ENCODE measurements around the gene TMEM94.

The TMEM94 gene

DNA sequence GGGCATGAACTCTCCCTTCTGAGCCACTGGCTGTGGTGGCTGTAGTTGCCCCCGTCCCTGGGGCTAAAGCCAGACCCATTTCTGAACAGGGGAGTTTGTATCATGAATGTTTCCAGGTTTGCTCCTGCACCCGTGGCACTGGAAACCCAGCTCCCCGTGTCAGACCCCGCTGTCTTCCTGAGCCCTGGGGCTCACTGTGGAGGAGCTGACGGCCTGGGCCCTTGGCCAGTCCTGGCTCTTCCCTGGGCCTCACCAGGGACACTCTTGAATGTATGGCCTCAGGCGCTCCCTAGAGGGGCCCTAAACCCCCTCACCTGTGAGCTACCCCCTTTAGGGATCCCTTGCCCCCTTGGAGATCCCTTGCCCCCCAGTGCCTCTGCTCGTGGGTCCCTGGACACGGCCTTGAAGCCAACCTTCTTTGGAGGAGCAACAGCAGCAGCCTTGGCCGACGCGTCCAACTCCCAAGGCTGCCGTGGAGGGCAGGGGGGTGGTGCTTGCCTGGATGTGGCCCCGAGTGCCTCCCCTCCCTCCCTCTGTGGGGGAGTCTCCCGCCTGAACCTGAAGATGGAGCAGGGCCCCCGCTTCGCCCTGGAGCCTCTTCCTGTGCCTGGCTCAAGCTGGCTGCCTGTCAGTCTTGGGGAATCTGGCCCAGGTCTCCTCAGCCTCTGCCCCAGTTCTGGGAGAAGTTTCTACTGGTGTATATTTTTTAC, 43.0 kb downstream of the TMEM94 start:
- H3K36me3 ChIP-seq (replicated peaks; ENCODE audit: insufficient read depth, low read length): no peaks in the 10 kb centered on the region
- TF ChIP-seq EZH2phosphoT487 (IDR thresholded peaks at IDR 0.05; ENCODE audit: low read length): no peak
- no peak for TF ChIP-seq EZH2 (optimal IDR thresholded peaks at IDR 0.05; ENCODE audit: low read depth, low read length)
- TF ChIP-seq, protein P1, sequence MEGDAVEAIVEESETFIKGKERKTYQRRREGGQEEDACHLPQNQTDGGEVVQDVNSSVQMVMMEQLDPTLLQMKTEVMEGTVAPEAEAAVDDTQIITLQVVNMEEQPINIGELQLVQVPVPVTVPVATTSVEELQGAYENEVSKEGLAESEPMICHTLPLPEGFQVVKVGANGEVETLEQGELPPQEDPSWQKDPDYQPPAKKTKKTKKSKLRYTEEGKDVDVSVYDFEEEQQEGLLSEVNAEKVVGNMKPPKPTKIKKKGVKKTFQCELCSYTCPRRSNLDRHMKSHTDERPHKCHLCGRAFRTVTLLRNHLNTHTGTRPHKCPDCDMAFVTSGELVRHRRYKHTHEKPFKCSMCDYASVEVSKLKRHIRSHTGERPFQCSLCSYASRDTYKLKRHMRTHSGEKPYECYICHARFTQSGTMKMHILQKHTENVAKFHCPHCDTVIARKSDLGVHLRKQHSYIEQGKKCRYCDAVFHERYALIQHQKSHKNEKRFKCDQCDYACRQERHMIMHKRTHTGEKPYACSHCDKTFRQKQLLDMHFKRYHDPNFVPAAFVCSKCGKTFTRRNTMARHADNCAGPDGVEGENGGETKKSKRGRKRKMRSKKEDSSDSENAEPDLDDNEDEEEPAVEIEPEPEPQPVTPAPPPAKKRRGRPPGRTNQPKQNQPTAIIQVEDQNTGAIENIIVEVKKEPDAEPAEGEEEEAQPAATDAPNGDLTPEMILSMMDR (IDR thresholded peaks at IDR 0.05; ENCODE audit: low read length): no peak
- no peaks in the 10 kb centered on the region for H3K79me2 ChIP-seq (ENCODE audit: low read length)
- no peak overlapping the region for H3K9ac ChIP-seq (ENCODE audit: low read length)
- H3K27ac ChIP-seq (ENCODE audit: low read length): no peak overlapping the region
- no peak overlapping the region for H3K4me2 ChIP-seq (ENCODE audit: low read depth, low read length)
- H3K9me3 ChIP-seq (replicated peaks; ENCODE audit: insufficient read depth, low read length): no peaks in the 10 kb centered on the region
- H2AFZ ChIP-seq (ENCODE audit: low read length): no peak overlapping the region
- no peaks in the 10 kb centered on the region for H4K20me1 ChIP-seq (ENCODE audit: insufficient read depth, low read length)
- H3F3A ChIP-seq (ENCODE audit: insufficient read depth, low read length): no peaks in the 10 kb centered on the region
- DNase-seq: no peak
- H3K27me3 ChIP-seq (replicated peaks; ENCODE audit: insufficient read depth, low read length): no peaks in the 10 kb centered on the region
- no peaks in the 10 kb centered on the region for H3K9me2 ChIP-seq (replicated peaks; ENCODE audit: insufficient read depth, low read length)
- no peaks in the 10 kb centered on the region for H3K4me1 ChIP-seq (ENCODE audit: low read length)
- no peak overlapping the region for H3K4me3 ChIP-seq (ENCODE audit: low read length)

- H3K4me3 ChIP-seq (ENCODE audit: low read length): no peak overlapping the region
- DNase-seq: no peak
- H3K4me1 ChIP-seq (ENCODE audit: low read length): no peaks in the 10 kb centered on the region
- H3K27me3 ChIP-seq (replicated peaks; ENCODE audit: insufficient read depth, low read length): no peaks in the 10 kb centered on the region
- no peak overlapping the region for H3K9ac ChIP-seq (ENCODE audit: low read length)
- H3K4me2 ChIP-seq (ENCODE audit: low read depth, low read length): no peak overlapping the region
- no peaks in the 10 kb centered on the region for H3K9me3 ChIP-seq (replicated peaks; ENCODE audit: insufficient read depth, low read length)
- H4K20me1 ChIP-seq (ENCODE audit: insufficient read depth, low read length): no peaks in the 10 kb centered on the region
- no peaks in the 10 kb centered on the region for H3K36me3 ChIP-seq (replicated peaks; ENCODE audit: insufficient read depth, low read length)
- H3K9me2 ChIP-seq (replicated peaks; ENCODE audit: insufficient read depth, low read length): no peaks in the 10 kb centered on the region
- H3K27ac ChIP-seq (ENCODE audit: low read length): no peak overlapping the region
- H2AFZ ChIP-seq (ENCODE audit: low read length): no peak overlapping the region
- no peaks in the 10 kb centered on the region for H3F3A ChIP-seq (ENCODE audit: insufficient read depth, low read length)
- no peaks in the 10 kb centered on the region for H3K79me2 ChIP-seq (ENCODE audit: low read length)
- TF ChIP-seq EZH2phosphoT487 (IDR thresholded peaks at IDR 0.05; ENCODE audit: low read length) (no peak), EZH2 (optimal IDR thresholded peaks at IDR 0.05; ENCODE audit: low read depth, low read length) (no peak)
- TF ChIP-seq, protein P1 (IDR thresholded peaks at IDR 0.05; ENCODE audit: low read length): no peak
Measured at GRCh38 chr17:75500419-75501216, 44.2 kb downstream of the TMEM94 start.

GRCh38 chr17:75501378-75502071, 45.1 kb downstream of the TMEM94 start:
- no peaks in the 10 kb centered on the region for H3K9me2 ChIP-seq (replicated peaks; ENCODE audit: insufficient read depth, low read length)
- H3K36me3 ChIP-seq (replicated peaks; ENCODE audit: insufficient read depth, low read length): no peaks in the 10 kb centered on the region
- H3F3A ChIP-seq (ENCODE audit: insufficient read depth, low read length): no peaks in the 10 kb centered on the region
- TF ChIP-seq, protein P1 (IDR thresholded peaks at IDR 0.05; ENCODE audit: low read length): no peak
- TF ChIP-seq EZH2 (optimal IDR thresholded peaks at IDR 0.05; ENCODE audit: low read depth, low read length) (no peak), EZH2phosphoT487 (IDR thresholded peaks at IDR 0.05; ENCODE audit: low read length) (no peak)
- no peak overlapping the region for H3K4me3 ChIP-seq (ENCODE audit: low read length)
- no peak overlapping the region for H2AFZ ChIP-seq (ENCODE audit: low read length)
- H3K27ac ChIP-seq (ENCODE audit: low read length): no peak overlapping the region
- H3K79me2 ChIP-seq (ENCODE audit: low read length): no peaks in the 10 kb centered on the region
- no peaks in the 10 kb centered on the region for H3K9me3 ChIP-seq (replicated peaks; ENCODE audit: insufficient read depth, low read length)
- H3K9ac ChIP-seq (ENCODE audit: low read length): no peak overlapping the region
- H4K20me1 ChIP-seq (ENCODE audit: insufficient read depth, low read length): no peaks in the 10 kb centered on the region
- no peak overlapping the region for H3K4me2 ChIP-seq (ENCODE audit: low read depth, low read length)
- no peak for DNase-seq
- no peaks in the 10 kb centered on the region for H3K27me3 ChIP-seq (replicated peaks; ENCODE audit: insufficient read depth, low read length)
- H3K4me1 ChIP-seq (ENCODE audit: low read length): no peaks in the 10 kb centered on the region

Data from MM.1S (cell line).